HL-60/S4 (cell line): ENCODE results near the gene CDO1.
"Not testable (repeated sequence)": the region's sequence is repeated elsewhere in the genome, so short reads cannot be mapped to it uniquely, and the experiment has no call there.

Source experiments
- in situ Hi-C: fragments of 300-500 bp; cut with MboI; formaldehyde crosslinking; loops from 2 replicates; pipeline ENCODE4 v1.14.3; 2022; ENCODE audit warnings: low sequenced_read_pairs

CDO1 gene

DNA sequence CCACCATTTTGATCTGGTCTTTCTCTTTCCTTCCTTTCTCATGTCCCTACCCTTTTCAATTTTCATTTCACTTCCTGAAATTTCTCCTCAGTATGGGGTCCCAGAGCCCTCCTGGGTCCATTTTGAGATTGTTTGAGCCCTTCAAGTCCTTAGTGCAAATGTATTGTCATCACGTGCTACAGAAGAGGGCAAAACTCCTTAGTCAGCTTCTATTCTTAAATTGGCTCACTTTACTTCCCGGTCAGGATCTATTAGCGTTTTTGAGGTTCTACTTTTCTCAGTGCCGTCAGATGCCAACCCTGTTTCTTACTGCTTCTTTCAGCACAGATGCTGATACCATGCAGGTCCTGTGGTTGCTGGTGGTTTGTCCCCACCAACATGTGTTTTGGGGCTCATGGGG, 19.0 kb upstream of the CDO1 start:
- in situ Hi-C loops, result loop anchor here (25.0 kb wide), 1 partner anchor 227 kb away; no protein-coding TSS in a partner anchor

DNA sequence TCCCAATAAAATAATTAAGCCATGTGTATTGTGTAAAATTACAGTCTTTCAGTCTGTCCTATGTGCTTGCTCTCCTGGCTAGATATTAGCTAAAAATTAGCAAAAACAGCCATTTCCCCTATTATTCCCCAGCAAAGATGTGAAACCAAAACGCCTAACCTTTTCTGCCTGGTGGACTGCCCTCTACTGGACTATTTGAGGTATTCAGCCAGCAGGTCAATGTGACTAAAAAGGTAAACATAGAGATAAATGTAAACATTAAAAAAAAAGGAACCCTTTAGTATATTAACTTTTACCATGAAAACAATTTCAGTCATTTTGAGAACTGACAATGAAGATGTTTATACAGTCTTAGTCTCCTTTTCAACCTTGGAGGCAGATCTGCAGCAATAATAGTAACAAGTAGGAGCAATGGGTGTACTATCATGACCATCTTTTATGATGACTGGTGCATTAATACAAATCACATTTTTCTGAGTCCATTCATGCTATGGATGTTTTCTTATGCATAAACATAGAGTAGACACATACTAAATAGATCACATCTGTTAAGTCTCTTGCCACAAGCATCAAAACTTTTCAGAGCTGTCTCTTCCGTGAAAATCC, 14.8 kb upstream of the CDO1 start:
- in situ Hi-C loops, result loop anchor here (25.0 kb wide), 1 partner anchor 231 kb away; no protein-coding TSS in a partner anchor

DNA sequence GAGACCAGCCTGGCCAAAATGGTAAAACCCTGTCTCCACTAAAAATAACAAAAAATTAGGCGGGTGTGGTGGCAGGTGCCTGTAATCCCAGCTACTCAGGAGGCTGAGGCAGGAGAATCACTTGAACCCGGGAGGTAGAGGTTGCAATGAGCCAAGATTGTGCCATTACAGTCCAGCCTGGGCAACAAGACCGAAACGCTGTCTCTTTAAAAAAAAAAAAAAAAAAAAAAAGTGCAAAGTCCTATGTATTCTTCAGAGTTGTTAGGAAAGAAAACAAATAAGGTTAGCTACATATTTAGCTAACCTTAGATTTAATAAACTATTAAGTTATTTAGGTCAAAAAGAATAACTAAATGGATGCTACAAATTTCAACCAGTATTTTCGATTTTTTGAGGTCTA, 13.5 kb upstream of the CDO1 start:
- in situ Hi-C loops, result loop anchor here (25.0 kb wide), 1 partner anchor 232 kb away; no protein-coding TSS in a partner anchor

DNA sequence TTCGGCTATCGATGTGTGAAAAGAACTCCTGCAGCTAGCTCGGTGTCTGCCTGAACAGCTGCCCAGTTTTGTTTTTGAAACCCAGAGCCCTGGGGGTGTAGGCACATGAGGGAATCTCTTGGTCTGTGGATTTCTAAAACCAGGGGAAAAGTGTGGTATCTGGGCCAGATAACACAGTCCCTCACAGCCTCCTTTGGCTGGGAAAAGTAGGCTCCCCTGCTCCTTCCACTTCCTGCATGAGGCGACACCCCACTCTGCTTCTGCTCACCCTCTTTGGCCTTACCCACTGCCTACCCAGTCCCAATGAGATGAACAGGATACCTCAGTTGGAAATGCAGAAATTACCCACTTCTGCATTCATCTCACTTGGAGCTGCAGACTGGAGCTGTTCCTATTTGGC, 9.5 kb upstream of the CDO1 start:
- in situ Hi-C loops, result loop anchor here (25.0 kb wide), 1 partner anchor 236 kb away; no protein-coding TSS in a partner anchor

DNA sequence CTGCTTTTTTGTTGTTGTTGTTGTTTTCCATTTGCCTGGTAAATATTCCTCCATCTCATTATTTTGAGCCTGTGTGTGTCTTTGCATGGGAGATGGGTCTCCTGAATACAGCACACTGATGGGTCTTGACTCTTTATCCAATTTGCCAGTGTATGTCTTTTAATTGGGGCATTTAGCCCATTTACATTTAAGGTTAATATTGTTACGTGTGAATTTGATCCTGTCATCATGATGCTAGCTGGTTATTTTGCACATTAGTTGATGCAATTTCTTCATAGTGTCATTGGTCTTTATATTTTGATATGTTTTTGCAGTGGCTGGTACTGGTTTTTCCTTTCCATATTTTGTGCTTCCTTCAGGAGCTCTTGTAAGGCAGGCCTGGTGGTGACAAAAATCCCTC, 8.5 kb upstream of the CDO1 start:
- in situ Hi-C loops, result loop anchor here (25.0 kb wide), 1 partner anchor 237 kb away; no protein-coding TSS in a partner anchor

DNA sequence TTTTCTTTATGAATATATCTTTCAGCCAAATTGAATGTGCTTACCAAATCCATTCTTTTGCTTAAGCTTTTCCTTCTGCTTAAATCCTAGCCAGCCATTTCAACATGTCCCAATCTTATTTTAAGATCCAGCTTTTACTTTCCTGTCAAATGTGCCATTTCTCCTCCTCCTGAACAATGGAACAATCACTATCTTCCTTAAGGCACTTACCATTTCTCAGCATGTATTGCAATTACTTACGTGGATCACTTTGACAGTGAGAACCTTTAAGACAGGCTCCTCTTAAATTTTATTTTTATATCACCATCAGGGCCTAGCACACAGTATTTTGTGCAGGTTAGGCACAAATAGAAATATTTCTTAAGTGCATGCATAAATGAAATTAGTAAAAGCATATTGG, 4.4 kb upstream of the CDO1 start:
- in situ Hi-C loops, result no loop called here

DNA sequence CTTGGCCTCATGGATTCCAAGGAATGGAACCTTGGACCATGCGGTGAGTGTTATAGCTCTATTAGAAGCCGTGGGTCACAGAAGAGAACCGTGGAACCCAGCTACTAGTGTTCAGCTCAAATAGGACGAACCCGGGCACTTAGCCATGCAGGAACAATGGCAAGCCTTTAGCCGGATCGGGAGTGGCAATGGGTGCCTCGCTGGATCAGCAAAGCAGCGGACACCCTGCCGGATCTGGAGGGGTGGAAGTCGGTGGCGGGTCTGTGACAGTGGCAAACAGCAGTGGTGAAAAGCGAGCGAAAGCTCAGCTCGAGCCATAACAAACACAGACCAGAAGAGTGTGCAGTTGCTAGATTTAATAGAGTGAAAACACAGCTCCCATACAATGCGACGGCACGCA, 2.4 kb upstream of the CDO1 start:
- in situ Hi-C loops, result no loop called here

DNA sequence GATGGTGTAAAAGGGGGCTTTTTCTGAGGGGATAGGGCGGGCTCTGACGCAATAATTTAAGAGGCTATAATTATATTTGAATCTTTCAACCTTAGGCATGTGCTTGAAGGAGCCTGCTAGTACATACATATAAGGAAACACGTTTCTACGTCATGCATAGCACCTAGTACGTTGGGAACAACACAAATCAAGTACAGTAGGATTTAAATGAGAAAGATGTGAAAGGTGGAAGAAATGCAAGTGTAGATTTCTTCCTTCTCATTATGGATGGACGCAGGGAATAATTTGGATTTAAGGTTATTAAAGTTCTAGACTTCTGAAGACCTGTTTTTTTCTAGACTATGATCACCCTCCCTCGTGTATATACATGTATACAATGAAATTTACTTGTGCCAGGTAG, 927 bp upstream of the CDO1 start:
- in situ Hi-C loops, result no loop called here

DNA sequence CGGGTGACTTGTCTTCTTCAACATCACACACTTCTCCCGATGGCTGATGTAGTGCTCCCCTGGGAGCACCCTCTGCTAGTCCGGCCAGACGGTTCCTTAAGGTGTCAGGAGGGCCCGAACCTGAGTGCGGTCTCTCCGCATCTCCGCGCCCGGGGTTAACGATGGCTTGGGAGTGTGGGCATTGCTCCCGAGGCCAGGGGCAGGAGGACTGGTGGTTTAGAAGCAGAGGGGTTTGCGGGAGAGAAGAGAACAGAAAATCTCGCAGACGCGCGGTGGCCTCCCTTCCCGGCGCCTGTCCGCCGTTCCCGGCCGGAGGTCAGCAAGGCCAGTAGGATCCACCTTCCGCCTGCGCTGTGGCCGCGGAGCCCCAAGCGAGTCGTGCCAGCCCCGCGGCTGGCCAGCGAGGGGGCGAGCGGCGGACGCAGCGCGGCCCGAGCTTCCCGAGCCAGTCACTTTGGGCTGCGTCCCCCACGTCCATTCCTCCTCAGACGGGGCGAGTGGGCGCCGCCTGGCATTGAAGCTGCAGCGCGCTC, 700 bp downstream of the CDO1 start:
- in situ Hi-C loops, result no loop called here

DNA sequence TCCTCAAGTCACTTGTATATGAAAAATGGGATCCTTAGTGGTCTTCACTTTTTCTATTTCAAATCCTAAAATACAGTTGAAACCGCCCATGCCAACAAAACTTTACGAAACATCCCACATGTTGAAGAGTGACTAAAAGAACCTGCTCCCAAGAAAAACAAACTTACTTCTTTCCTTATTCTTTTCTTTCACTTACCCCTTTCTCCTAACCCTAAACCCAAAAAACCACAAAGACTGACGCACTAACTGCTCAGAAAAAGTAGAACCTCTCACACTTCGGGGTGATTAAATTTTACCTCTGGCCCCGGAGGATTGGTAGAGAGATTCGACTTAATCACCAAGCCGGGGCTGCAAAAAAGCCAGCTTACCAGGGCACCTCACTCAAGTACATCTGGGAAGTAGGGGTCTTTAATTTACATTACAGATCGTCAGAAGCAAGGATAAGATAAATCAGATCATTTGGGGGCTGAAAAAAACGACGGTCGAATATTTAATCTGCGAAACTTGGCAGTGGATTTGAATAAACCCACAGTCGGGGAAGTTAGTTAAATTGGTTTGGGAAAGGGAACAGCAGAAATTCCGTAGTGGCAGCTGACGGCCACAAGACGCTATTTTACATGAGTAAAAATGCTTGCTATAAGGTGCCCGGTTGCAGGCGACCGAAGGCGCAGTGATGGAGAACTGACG, 1.3 kb downstream of the CDO1 start:
- in situ Hi-C loops, result no loop called here

DNA sequence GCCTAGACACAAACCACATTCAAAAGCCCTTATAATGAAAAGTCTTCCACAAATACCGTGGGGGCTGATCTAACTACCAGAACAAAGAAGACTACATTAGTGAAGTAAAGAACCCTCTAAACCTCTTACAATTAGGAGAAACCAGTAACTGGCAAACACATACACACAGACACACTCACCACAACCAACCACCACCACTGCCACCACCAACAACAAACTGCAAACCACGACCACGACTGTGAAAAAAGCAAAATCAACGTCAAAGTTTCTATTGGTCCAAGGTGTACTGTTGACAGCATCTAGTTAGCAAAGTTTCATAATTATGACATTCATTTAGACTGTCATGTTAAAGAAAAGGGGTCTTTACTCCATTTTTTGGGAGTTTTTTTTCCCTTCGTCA, 2.7 kb downstream of the CDO1 start:
- in situ Hi-C loops, result no loop called here

DNA sequence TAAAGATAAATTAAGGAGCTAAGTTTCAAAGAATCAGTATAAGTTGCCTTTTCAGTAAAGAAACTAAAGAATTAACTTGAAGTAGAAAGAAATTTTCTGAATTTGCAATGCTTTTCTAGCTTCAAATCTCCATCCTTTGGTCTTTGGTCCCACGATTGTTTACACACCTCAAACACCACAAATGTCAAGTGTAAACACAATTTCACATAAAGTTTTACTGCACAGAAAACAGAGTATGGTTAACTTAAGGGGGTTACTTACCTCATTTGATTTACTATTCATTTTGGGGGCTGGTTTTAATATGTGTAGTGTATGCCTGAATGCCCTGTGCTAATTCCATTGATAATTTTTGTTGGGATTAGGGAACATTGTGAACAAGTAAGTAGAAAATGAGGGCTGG, 4.1 kb downstream of the CDO1 start:
- in situ Hi-C loops, result no loop called here

DNA sequence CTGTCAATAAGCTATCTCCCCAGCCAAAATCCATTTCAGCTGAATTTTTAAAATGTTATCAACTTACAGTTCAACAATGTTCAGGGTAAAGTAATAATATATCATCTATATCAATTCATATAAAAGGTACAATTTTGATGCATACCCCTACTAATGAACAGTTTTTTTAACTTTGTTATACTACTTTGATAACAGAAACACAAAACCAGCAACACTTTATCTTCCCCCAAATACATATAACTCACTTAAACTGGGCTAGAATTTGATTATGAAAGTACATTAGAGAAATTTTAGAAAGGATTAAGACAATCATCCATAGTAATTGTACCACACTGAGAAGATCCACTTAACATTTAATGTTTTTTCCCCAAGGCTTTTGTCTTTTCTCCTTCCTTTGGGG, 5.1 kb downstream of the CDO1 start:
- in situ Hi-C loops, result no loop called here

DNA sequence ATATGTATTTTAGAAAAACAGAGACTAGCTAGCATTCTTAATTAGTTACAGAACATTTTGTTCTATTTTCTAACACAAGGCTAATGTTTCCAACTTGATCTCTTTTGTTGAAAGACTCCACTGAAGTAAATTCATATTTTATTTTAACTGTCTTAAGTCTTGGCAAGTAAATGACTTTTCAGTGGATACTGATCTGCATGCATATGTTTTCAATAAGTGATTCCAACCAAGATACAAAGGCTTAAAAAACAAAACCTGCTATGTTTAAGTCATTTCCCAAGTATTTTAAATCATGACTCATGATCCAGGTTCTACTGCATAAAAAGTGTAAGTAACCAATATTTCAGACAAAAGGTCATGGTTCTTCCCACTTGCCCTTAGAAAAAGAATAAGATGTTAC, 5.7 kb downstream of the CDO1 start:
- in situ Hi-C loops, result no loop called here

DNA sequence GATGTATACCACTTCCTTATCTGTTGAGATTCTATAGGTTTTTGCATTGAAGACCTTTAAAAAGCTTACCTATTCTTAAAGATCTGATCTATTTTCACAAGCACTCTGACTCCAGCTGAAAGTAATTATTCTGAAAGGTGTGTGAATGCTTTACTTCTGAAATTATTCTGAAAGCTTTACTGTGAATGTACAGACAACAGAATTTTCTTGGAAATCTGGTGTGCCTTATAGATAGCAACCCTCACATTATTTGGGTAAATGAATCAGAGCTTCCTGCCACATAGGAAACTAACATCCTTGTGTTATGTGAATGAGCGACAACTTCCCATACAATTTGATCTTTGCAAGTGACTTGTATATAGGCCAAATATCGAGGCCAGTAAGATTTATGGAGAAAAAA, 6.5 kb downstream of the CDO1 start:
- in situ Hi-C loops, result no loop called here

DNA sequence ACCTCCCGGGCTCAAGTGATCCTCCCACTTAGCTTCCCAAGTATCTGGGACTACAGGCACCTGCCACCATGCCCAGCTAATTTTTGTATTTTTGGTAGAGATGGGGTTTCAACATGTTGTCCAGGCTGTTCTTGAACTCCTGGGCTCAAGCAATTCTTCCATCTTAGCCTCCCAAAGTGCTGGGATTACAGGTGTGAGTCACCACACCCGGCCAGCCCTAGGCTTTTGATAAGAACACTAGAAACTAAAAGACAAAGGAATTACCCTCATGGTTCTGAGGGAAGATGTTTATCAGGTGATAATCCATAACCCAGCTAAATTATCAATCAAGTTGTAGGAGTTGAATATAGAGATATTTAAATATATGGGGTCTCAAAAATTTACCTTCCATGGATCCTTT, 8.4 kb downstream of the CDO1 start:
- in situ Hi-C loops, result not testable (repeated sequence)

DNA sequence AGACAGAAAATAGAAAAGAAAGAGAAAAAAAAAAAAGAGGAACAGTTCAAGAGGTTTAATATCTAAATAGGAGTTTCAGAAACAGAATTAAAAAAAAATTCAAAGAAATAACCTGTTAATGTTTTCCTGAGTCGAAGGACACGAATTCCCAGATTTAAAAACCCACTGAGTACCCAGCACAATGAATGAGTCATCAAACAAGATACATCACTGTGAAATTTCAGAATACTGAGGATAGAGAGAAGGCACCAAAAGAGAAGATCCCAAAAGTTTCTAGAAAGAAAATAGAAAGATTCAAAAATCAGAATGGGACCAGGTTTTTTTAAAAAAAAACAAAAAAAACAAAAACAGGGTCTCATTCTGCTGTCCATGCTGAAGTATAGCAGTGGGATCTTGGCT, 8.8 kb downstream of the CDO1 start:
- in situ Hi-C loops, result no loop called here

DNA sequence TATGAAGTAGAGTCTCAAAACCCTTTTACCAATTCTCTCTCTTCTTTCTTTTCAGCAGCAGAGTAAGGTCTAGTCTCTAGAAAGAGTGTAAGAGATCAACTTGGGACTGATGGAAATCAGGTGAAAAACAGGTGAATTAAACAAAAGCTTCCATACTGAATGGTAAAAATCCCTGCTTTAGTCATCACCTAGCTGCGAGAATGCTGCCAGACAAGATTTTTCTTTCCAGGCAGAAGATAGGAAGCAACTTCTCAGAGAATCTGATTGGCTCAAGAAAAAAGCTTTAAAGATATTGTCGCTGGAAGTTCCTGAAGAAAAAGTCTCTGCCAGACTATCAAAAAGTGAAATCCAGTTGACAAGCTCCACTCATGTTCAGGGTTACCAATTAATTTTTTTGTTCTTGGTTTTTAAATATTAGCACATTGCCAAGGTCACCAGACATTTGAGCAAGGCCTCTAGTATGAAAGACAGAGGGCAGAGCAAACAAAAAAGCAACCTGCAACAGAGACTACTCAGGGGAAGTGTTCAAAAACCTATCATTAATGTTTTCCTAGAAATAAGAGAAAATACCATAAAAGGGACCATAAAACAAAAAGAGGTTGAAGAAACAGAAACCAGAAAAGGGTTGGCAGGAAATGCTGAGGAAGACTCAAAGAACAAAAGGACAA, 9.3 kb downstream of the CDO1 start:
- in situ Hi-C loops, result no loop called here

DNA sequence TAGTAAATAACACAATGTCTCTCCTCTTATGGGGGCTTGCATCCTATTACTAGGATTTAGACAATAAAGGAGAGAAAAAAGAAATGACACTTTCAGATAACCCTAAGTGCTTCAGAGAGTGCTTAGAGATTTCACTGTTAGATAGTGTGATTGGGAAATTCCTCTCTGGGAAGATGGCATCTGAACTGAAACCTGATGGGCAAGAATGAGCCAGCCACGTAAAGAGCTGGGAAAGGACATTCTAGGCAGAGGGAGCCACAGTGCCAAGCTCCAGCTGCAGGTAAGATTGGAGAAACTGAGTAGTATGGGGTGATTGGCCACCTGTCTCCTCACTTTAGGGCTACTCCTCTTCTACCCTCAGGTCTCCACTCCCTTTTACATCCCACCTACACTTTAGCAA, 14.5 kb downstream of the CDO1 start:
- in situ Hi-C loops, result no loop called here

DNA sequence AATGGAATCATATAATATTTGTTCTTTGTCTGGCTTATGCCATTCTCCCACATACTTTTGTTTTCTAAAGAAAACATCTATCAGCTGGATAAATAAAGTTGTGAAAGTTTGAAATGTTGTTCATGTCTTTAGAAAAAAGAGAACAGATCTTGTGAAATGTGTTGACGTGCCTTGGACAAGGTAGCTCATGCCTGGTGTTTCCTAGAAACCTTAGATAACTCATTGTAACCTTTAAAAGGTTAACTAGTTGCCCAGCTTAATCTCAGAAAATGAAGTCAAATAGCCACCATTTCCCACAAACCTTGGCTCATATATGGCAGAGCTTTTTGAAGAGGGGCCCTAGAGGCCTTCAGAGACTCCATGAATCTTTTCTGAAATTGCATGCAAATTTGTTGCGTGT, 15.3 kb downstream of the CDO1 start:
- in situ Hi-C loops, result no loop called here

DNA sequence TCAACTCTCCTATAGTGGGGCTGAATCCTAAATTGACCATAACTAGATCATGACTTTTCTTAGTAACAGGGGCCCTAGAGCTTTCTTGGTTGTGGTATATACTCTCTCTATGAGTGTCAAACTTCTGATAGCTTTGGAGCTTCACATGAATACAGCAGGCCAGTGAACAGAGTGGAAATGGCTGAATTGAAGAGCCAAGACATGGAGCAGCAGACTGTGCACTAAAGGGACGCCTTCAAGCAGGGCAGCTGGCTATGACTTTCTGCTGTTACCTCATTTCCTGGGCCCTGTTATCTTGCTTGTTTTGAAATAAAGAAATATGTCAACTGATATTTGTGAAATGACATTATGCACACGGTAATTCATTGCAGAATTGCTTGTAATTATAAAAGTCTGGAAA, 16.4 kb downstream of the CDO1 start:
- in situ Hi-C loops, result no loop called here

DNA sequence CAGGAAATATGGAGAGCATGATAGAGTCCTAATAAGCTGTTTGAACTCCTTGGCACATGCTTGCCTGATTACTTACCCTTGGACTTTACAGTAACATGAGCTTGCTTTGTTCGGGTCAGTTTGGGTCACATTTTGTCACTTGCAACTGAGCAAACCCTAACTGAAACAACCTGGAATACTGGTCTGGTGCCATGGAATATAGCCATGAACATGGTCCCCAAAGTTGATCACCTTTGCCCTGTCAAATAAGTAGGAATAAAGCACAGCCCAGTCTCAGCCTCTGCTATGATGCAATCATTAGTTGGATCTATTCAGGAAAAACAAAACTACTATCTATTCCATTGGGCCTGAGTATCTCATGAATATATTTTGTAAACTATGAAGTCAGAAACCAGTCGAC, 18.2 kb downstream of the CDO1 start:
- in situ Hi-C loops, result no loop called here
